AG04450 (cell line): ENCODE results near the gene CST4. TPM values are rescaled to one million over a fixed set of nuclear protein-coding genes. Genes with fewer than 3 reads are reported as not detected.

Source experiments
- CTCF ChIA-PET: fragments of 300-600, 350-600 bp; formaldehyde crosslinking; extraction: SDS; loops from one replicate; lab custom pipeline; 2022; ENCODE audit warnings: antibody characterized with exemption, inconsistent platforms; lab: Charles Lee
- POLR2A ChIA-PET: fragments of 350-600 bp; formaldehyde crosslinking; extraction: SDS; loops from one replicate; lab custom pipeline; 2021; ENCODE audit warnings: antibody characterized with exemption, inconsistent platforms; lab: Yijun Ruan, JAX
- DNase-seq: peaks from one replicate; pipeline ENCODE4 v3.0.0-alpha.2; 2011; ENCODE audit warnings: low read depth, low spot score
- H3K27ac ChIP-seq: one replicate; pipeline ENCODE4 v1.5.1; 2012; ENCODE audit warnings: low read depth, low read length, control low read depth
- H3K27me3 ChIP-seq: one replicate; pipeline ENCODE4 v1.6.0; 2012; ENCODE audit warnings: low read length; ENCODE audit not compliant: control insufficient read depth, insufficient read depth
- H3K4me3 ChIP-seq: 2 replicates; pipeline ENCODE4 v1.5.1; 2011; ENCODE audit warnings: mild to moderate bottlenecking, low read depth, low read length, control low read depth
- H3K9me3 ChIP-seq: 2 replicates; pipeline ENCODE4 v1.5.1; 2012; ENCODE audit warnings: low read length; ENCODE audit not compliant: control insufficient read depth, insufficient read depth
- polyA plus RNA-seq: library from polyadenylated mRNA; depleted of rRNA; stranded (reverse); fragments of >200 nt; gene quantifications from 2 replicates; pipeline ENCODE4 v1.2.3, GENCODE V29; 2011
- TF ChIP-seq, protein P1 (sequence below): IDR thresholded peaks from 2 replicates; pipeline ENCODE4 v1.5.1; 2011; ENCODE audit warnings: low read depth, low read length, control low read depth, inconsistent platforms

CST4 gene
- polyA plus RNA-seq, 1 experiment: not detected

GRCh38 chr20:23673209-23673608 is 15.6 kb downstream of the CST4 start:
- H3K4me3 ChIP-seq: no peak overlapping the region
- no peak overlapping the region for H3K27ac ChIP-seq
- TF ChIP-seq, protein P1, sequence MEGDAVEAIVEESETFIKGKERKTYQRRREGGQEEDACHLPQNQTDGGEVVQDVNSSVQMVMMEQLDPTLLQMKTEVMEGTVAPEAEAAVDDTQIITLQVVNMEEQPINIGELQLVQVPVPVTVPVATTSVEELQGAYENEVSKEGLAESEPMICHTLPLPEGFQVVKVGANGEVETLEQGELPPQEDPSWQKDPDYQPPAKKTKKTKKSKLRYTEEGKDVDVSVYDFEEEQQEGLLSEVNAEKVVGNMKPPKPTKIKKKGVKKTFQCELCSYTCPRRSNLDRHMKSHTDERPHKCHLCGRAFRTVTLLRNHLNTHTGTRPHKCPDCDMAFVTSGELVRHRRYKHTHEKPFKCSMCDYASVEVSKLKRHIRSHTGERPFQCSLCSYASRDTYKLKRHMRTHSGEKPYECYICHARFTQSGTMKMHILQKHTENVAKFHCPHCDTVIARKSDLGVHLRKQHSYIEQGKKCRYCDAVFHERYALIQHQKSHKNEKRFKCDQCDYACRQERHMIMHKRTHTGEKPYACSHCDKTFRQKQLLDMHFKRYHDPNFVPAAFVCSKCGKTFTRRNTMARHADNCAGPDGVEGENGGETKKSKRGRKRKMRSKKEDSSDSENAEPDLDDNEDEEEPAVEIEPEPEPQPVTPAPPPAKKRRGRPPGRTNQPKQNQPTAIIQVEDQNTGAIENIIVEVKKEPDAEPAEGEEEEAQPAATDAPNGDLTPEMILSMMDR: no peak
- H3K27me3 ChIP-seq: no peaks in the 10 kb centered on the region
- CTCF ChIA-PET: no interaction called here
- POLR2A ChIA-PET: no interaction called here
- DNase-seq: no peak
- no peaks in the 10 kb centered on the region for H3K9me3 ChIP-seq

DNA sequence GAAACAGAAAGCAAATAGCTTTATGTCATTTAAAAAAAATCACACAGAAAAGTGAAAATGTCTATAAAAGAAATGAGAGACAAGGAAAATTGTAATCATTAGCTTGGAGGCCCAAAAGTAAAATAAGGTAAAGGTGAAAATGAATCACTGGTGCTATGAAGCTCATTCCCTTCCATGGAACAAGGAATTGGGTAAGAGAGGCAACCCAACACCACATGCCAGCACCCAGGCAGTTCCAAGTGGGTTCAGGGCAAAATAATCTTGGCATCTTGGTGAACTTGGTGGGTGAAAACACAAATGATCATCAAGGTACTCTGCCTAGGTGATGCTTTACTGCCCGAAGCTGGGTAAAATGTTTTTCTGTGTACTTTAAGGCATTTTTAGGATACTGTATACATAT is 16.7 kb downstream of the CST4 start:
- TF ChIP-seq, protein P1: no peak
- DNase-seq: no peak
- CTCF ChIA-PET: interaction anchor here (1.0 kb wide), 1 partner anchor 488 kb away, joined by 3 read pairs; no protein-coding TSS in a partner anchor
- Histone ChIP-seq H3K27ac (no peak overlapping the region), H3K9me3 (no peaks in the 10 kb centered on the region), H3K4me3 (no peak overlapping the region), H3K27me3 (no peaks in the 10 kb centered on the region)
- POLR2A ChIA-PET: no interaction called here

- no peak overlapping the region for H3K4me3 ChIP-seq
- TF ChIP-seq, protein P1: no peak
- DNase-seq: no peak
- H3K27me3 ChIP-seq: no peaks in the 10 kb centered on the region
- no peak overlapping the region for H3K27ac ChIP-seq
- POLR2A ChIA-PET: no interaction called here
- no peaks in the 10 kb centered on the region for H3K9me3 ChIP-seq
- CTCF ChIA-PET: interaction anchor here (1.0 kb wide), 1 partner anchor 489 kb away, joined by 3 read pairs; no protein-coding TSS in a partner anchor
Measured at GRCh38 chr20:23671479-23671878, 17.4 kb downstream of the CST4 start.

GRCh38 chr20:23670361-23670760 is 18.5 kb downstream of the CST4 start:
- no peak overlapping the region for H3K4me3 ChIP-seq
- no peak for DNase-seq
- ChIA-PET POLR2A (no interaction called here), CTCF (no interaction called here)
- TF ChIP-seq, protein P1: no peak
- no peaks in the 10 kb centered on the region for H3K9me3 ChIP-seq
- H3K27me3 ChIP-seq: no peaks in the 10 kb centered on the region
- H3K27ac ChIP-seq: no peak overlapping the region

GRCh38 chr20:23669866-23670265 is 19.0 kb downstream of the CST4 start:
- Histone ChIP-seq H3K27ac (no peak overlapping the region), H3K27me3 (no peaks in the 10 kb centered on the region), H3K9me3 (no peaks in the 10 kb centered on the region), H3K4me3 (no peak overlapping the region)
- TF ChIP-seq, protein P1: no peak
- POLR2A ChIA-PET: no interaction called here
- DNase-seq: no peak
- CTCF ChIA-PET: no interaction called here
